Endodermal cell (in vitro differentiated cells): Measurements from ENCODE around the gene ZNF827. TPM values are rescaled to one million over a fixed set of nuclear protein-coding genes. Genes with fewer than 3 reads are reported as not detected.
A peak's percentile ranks its signal among the peaks of the same experiment; 100 is the strongest.

Source experiments
- DNase-seq: peaks from one replicate; pipeline ENCODE4 v3.0.0-alpha.2; 2017
- H3K27ac ChIP-seq: 2 replicates; pipeline ENCODE4 v1.5.1; 2013; ENCODE audit warnings: mild to moderate bottlenecking, low read depth, low read length, moderate library complexity
- H3K27me3 ChIP-seq: 2 replicates; pipeline ENCODE4 v1.6.1; 2013; ENCODE audit warnings: mild to moderate bottlenecking, low read length, moderate library complexity; ENCODE audit not compliant: insufficient read depth, control insufficient read depth, poor library complexity, severe bottlenecking
- H3K36me3 ChIP-seq: 2 replicates; pipeline ENCODE4 v1.7.0; 2013; ENCODE audit warnings: mild to moderate bottlenecking, low read length, moderate library complexity; ENCODE audit not compliant: control insufficient read depth, insufficient read depth
- H3K4me1 ChIP-seq: one replicate; pipeline ENCODE4 v1.7.0; 2013; ENCODE audit warnings: low read length; ENCODE audit not compliant: control insufficient read depth, insufficient read depth
- H3K4me3 ChIP-seq: 2 replicates; pipeline ENCODE4 v1.5.1; 2013; ENCODE audit warnings: mild to moderate bottlenecking, low read length, moderate library complexity
- H3K9ac ChIP-seq: 2 replicates; pipeline ENCODE4 v1.6.1; 2013; ENCODE audit warnings: mild to moderate bottlenecking, low read length, moderate library complexity; ENCODE audit not compliant: poor library complexity, severe bottlenecking; ENCODE audit errors: extremely low read depth
- H3K9me3 ChIP-seq: 2 replicates; pipeline ENCODE4 v1.6.1; 2013; ENCODE audit warnings: mild to moderate bottlenecking, low read length, moderate library complexity; ENCODE audit not compliant: control insufficient read depth
- H3K27ac Mint-ChIP-seq: 2 replicates; pipeline ENCODE4 v1.8.0; 2020; ENCODE audit warnings: mixed read lengths
- H3K27me3 Mint-ChIP-seq: 2 replicates; pipeline ENCODE4 v1.8.0; 2021; ENCODE audit warnings: mild to moderate bottlenecking, mixed read lengths; ENCODE audit not compliant: insufficient read depth
- H3K36me3 Mint-ChIP-seq: 2 replicates; pipeline ENCODE4 v1.8.0; 2020; ENCODE audit warnings: low read depth, mixed read lengths
- H3K4me1 Mint-ChIP-seq: 2 replicates; pipeline ENCODE4 v1.8.0; 2020; ENCODE audit warnings: mixed read lengths
- H3K4me3 Mint-ChIP-seq: 2 replicates; pipeline ENCODE4 v1.8.0; 2020; ENCODE audit warnings: mild to moderate bottlenecking, moderate library complexity, mixed read lengths
- H3K9me3 Mint-ChIP-seq: 2 replicates; pipeline ENCODE4 v1.8.0; 2020; ENCODE audit warnings: mild to moderate bottlenecking, mixed read lengths
- WGBS, 2 experiments: methylation state at CpG; one replicate each; pipeline versions ENCODE4 v1.1.5 to v1.1.7; 2013; ENCODE audit warnings: missing lambda C conversion rate in 2 of 2, mixed read lengths in 1 of 2; ENCODE audit not compliant: insufficient coverage in 1 of 2, insufficient read length in 1 of 2; 5-methylcytosine and 5-hydroxymethylcytosine counted together
- total RNA-seq, 2 donors: library from RNA; stranded (reverse); fragmentation: NEBNext Ultra II Directional in 1 of 2; extraction: Animal tissue kit (Norgen Biotek cat#: 25700) in 1 of 2; gene quantifications; 2 replicates in 1 of 2; 3 replicates in 1 of 2; pipeline ENCODE4 v1.2.1, GENCODE V29; 2021
- TF ChIP-seq, protein P1 (sequence below): fragments of 200-600 bp; sonication (generic); conservative IDR thresholded peaks from 2 replicates; pipeline ENCODE4 v1.5.0; 2021; ENCODE audit warnings: antibody characterized with exemption, mild to moderate bottlenecking

The ZNF827 gene
- total RNA-seq, 2 donors from 2014 or later, result 33.0 to 34.9 TPM

DNA sequence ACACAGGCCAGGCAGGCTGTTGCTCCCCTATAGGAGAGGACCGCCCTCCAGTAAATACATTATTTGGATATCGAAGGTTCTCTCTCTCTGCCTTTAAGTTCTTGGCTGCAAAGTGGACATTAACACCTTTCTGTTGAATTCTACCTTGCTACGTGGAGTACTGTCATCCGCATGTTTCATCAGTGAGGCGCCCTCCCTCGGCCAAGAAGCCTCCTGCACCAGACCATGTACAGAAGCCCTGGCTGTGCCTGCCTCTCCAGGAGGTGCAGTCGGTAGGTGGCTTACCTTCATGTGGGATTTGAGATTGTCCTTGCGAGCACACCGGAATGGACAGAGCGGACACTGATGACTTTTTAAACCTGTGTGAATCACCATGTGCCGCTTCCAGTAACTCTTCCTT is 46.7 kb downstream of the ZNF827 start:
- DNase-seq, result peak; percentile 86
- Histone ChIP-seq H3K9ac (no peak overlapping the region), H3K36me3 (peaks cover 54% of the 10 kb centered on the region), H3K27me3 (no peaks in the 10 kb centered on the region), H3K4me3 (no peak overlapping the region), H3K27ac (no peak overlapping the region), H3K4me1 (no peaks in the 10 kb centered on the region), H3K9me3 (no peaks in the 10 kb centered on the region)
- H3K4me3 Mint-ChIP-seq, result no peak overlapping the region
- peaks cover 47% of the 10 kb centered on the region for H3K4me1 Mint-ChIP-seq
- H3K27me3 Mint-ChIP-seq, result no peaks in the 10 kb centered on the region
- TF ChIP-seq, protein P1, sequence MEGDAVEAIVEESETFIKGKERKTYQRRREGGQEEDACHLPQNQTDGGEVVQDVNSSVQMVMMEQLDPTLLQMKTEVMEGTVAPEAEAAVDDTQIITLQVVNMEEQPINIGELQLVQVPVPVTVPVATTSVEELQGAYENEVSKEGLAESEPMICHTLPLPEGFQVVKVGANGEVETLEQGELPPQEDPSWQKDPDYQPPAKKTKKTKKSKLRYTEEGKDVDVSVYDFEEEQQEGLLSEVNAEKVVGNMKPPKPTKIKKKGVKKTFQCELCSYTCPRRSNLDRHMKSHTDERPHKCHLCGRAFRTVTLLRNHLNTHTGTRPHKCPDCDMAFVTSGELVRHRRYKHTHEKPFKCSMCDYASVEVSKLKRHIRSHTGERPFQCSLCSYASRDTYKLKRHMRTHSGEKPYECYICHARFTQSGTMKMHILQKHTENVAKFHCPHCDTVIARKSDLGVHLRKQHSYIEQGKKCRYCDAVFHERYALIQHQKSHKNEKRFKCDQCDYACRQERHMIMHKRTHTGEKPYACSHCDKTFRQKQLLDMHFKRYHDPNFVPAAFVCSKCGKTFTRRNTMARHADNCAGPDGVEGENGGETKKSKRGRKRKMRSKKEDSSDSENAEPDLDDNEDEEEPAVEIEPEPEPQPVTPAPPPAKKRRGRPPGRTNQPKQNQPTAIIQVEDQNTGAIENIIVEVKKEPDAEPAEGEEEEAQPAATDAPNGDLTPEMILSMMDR, result peak; percentile 79
- peaks cover 10% of the 10 kb centered on the region for H3K36me3 Mint-ChIP-seq
- 87 to 91% methylated on average over 7 to 11 of the region's 11 CpGs for WGBS, 2 experiments
- H3K27ac Mint-ChIP-seq, result no peak overlapping the region
- H3K9me3 Mint-ChIP-seq, result no peaks in the 10 kb centered on the region

DNA sequence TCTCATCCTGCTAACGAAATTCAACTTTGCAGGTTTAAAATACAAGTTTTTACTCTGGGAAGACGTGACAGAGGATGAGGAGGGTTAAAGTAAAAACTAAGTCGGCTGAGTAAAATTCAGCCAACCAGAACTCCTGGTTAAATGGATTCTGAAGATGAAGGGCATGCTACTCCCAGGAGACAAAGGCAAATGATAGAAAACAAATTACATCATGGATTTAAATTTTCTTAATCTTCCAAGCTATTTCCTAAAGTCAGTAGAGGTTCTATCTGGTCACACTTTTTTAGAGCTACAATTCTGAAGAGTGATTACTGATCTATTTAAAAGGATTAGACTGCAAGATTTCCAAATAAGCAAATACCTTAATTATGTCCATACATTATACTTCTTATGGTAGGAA is 47.9 kb downstream of the ZNF827 start:
- 83 to 94% methylated on average over 3 of the region's 3 CpGs for WGBS, 2 experiments
- DNase-seq, result no peak
- H3K4me3 ChIP-seq, result no peak overlapping the region
- H3K9ac ChIP-seq, result no peak overlapping the region
- H3K27ac ChIP-seq, result no peak overlapping the region
- no peaks in the 10 kb centered on the region for H3K9me3 ChIP-seq
- no peaks in the 10 kb centered on the region for H3K4me1 ChIP-seq
- H3K27me3 ChIP-seq, result no peaks in the 10 kb centered on the region
- Mint-ChIP-seq H3K27ac (no peak overlapping the region), H3K4me3 (no peak overlapping the region), H3K36me3 (peaks cover 19% of the 10 kb centered on the region), H3K9me3 (no peaks in the 10 kb centered on the region), H3K4me1 (peaks cover 38% of the 10 kb centered on the region), H3K27me3 (no peaks in the 10 kb centered on the region)
- TF ChIP-seq, protein P1, result no peak
- H3K36me3 ChIP-seq, result peaks cover 61% of the 10 kb centered on the region

DNA sequence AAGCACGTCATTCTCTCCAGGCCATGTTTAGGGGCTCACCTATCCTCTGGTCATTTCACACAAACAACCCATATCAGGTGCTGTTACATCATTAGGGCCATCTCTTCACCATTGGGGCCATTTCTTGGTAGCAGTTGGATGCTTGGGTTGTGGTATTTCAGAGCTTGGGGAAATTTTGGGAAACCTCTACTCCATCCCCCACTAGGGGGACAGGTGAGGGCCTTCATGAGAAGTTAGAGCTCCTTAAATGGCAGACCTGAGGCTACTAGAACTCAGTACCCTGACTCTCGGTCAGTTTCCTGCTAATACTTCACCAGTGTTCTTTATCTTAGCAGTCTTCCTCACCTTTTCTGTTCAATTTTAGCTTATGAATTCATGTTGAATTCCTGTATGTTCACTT is 50.2 kb downstream of the ZNF827 start:
- H3K27ac Mint-ChIP-seq, result peak overlapping the region; percentile 48
- no peak overlapping the region for H3K4me3 ChIP-seq
- H3K9me3 ChIP-seq, result no peaks in the 10 kb centered on the region
- no peaks in the 10 kb centered on the region for H3K4me1 ChIP-seq
- no peaks in the 10 kb centered on the region for H3K27me3 Mint-ChIP-seq
- no peaks in the 10 kb centered on the region for H3K9me3 Mint-ChIP-seq
- no peak overlapping the region for H3K9ac ChIP-seq
- H3K36me3 Mint-ChIP-seq, result peaks cover 33% of the 10 kb centered on the region
- H3K36me3 ChIP-seq, result peaks cover 79% of the 10 kb centered on the region
- DNase-seq, result peak; percentile 76
- 94 to 100% methylated on average over 1 to 2 of the region's 2 CpGs for WGBS, 2 experiments
- TF ChIP-seq, protein P1, result peak; percentile 71
- H3K4me3 Mint-ChIP-seq, result no peak overlapping the region
- no peaks in the 10 kb centered on the region for H3K27me3 ChIP-seq
- H3K27ac ChIP-seq, result no peak overlapping the region
- H3K4me1 Mint-ChIP-seq, result peaks cover 38% of the 10 kb centered on the region
